Fibroblast of skin of back (primary cell): ENCODE results near the gene NECAB2.

Experiments
- DNase-seq: peaks from one replicate; pipeline ENCODE4 v3.0.0-alpha.2; 2013

The NECAB2 gene

DNA sequence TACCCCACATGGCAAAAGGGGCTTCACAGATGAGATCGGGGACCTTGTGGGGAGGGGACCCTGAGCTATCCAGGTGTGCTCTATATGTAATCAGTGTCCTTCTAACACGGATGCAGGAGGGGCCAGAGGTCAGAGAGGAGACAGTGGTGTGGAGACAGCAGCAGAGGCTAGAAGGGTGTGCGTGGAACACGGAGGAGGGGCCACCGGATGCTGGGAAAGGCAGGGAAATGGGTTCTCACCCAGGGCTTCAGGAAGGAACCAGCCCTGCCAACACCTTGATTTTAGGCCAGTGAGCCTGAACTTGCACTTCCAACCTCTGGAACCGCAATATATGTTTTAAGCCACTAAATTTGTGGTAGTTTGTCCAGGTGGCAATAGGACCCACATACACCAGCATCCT, 79.2 kb downstream of the NECAB2 start:
- DNase-seq: no peak

DNA sequence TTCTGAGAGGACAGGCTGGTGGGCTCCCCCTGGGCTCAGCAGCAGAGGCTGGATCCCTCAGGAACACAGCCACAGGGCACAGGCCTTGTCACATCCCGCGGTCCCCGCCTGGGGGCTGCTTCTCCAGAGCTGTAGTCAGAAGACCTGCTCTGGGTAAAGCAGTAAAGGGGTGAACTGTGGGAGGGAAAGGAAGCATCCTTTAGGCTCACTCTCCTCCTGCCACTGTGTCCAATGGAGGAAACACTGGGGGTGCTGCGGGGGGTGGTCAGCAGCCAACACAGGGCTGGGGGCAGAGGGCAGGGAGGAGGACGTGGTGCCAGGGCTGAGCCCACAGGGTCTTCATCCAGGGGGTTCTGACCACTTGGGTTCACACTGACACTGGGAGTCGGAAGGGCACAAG, 79.6 kb downstream of the NECAB2 start:
- no peak for DNase-seq

GRCh38 chr16:84048270-84048669, 80.2 kb downstream of the NECAB2 start:
- DNase-seq: no peak

DNA sequence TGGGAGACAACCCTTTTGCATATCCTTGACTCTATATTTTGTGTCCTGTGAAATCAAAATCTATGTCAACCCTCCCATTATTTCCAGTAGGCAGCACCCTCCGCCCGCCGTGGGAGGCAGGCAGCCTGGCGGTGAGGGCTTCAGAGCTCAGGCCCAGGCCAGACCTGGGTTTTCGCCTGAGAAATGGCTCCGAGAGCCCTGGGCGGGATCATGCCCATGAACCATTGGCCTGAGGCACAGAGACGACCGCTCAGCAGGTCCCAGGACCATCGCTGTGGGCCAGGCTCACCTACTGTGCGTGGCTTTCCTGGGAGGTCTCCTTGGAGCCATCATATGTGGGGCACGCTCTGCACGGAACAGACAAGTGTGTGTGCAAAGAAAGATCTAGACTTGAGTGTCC, 80.8 kb downstream of the NECAB2 start:
- no peak for DNase-seq

DNA sequence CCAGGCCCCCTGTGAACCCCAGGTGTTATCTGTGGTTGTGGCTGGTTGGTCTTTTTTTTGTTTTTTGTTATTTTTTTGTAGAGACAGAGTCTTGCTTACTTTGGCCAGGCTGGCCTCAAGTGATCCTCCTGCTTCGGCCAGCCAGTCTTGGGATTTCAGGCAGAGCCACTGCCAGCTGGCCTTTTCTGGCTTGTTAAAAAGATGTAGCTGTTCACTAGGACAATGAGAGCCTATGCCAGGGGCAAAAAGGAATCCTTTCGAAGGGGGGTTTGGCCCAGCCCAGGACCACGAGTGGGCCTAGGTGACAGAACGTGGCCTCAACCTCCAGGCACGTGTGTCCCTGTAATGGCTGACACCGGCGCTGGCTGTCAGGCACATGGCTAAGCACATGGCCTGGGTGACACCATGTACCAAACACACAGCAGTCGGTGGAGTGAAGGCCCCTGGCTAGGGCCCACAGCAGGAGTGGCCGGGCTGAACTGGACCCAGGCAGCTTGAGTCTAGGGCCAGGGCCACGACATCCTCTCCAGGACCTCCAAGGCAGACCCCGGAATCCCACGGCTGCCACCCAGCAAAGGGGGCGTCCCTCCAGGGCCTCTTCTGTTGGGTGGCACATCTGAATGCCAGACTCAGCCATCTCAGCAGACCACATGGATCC, 81.5 kb downstream of the NECAB2 start:
- DNase-seq: no peak

DNA sequence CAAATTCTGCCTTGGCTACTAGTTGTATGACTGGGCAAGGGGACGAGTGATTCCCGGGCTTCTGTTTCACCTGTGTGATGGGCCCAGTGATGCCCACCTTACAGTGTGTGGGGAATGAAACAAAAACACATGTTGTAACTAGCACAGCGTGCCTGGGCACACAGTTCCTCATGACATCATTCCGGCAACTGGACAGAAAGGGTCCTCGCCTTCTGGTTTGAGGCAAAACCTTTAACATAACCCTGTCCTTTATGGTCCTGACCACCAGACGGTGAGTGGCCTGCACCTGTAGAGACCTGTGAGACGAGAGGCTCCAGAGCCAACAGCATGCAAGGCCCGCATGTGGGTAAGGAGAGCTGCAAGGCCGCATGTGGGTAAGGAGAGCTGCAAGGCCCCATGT, 82.3 kb downstream of the NECAB2 start:
- DNase-seq: no peak

GRCh38 chr16:84052071-84052622, 84.1 kb downstream of the NECAB2 start:
- no peak for DNase-seq
